GM12878 (cell line): ENCODE results near the gene TIMM8A. TPM values are rescaled to one million over a fixed set of nuclear protein-coding genes. Genes with fewer than 3 reads are reported as not detected.

ENCODE experiments used
- ATAC-seq: fragments of 200-7000 bp; cut with Tn5 transposase; 3 replicates; pipeline ENCODE4 v1.9.1; 2020; ENCODE audit warnings: mild to moderate bottlenecking, moderate library complexity
- BruUV-seq: library from RNA; stranded (reverse); fragments of 400-500 nt; replicated peaks from 2 replicates; lab custom pipeline; 2021; lab: Mats Ljungman, UMichigan
- CTCF ChIA-PET: fragments of 300-600 bp; sonication (Branson Sonifier 250); formaldehyde crosslinking; extraction: SDS; loops from one replicate; lab custom pipeline; 2021; ENCODE audit warnings: inconsistent platforms; lab: Yijun Ruan, JAX
- POLR2A ChIA-PET: fragments of 350-600 bp; formaldehyde crosslinking; extraction: SDS; loops from one replicate; lab custom pipeline; 2021; ENCODE audit warnings: inconsistent platforms; lab: Charles Lee
- RAD21 ChIA-PET: fragments of 300-600 bp; sonication (Branson Sonifier 250); formaldehyde crosslinking; loops from one replicate; lab custom pipeline; 2023; ENCODE audit warnings: antibody characterized with exemption; ENCODE audit not compliant: unreplicated experiment; lab: Charles Lee
- SMC1A ChIA-PET: fragments of 300-600 bp; sonication (Branson Sonifier 250); formaldehyde crosslinking; loops from one replicate; lab custom pipeline; 2023; ENCODE audit not compliant: unreplicated experiment, uncharacterized antibody; lab: Charles Lee
- DNase-seq: peaks from one replicate; pipeline ENCODE4 v3.0.0-alpha.2; 2011; ENCODE audit warnings: low read depth, low spot score
- FAIRE-seq: peaks from 3 replicates; lab custom pipeline; 2011; peaks lifted over from hg19 to GRCh38; lab: Jason Lieb, UNC
- H2AFZ ChIP-seq: 2 replicates; pipeline ENCODE4 v1.6.0; 2011; ENCODE audit warnings: low read depth, low read length, control low read depth; ENCODE audit not compliant: control insufficient read depth
- H3K27ac ChIP-seq: 2 replicates; pipeline ENCODE4 v1.5.1; 2011; ENCODE audit warnings: control low read depth; ENCODE audit not compliant: control insufficient read depth, insufficient read depth
- H3K27me3 ChIP-seq, 2 experiments: replicated peaks in 1 of 2; 2 replicates each; pipeline versions ENCODE4 v1.6.0 to v1.6.1; 2011; ENCODE audit warnings: low read length in 1 of 2; ENCODE audit not compliant: control insufficient read depth in 2 of 2, insufficient read depth in 2 of 2
- H3K36me3 ChIP-seq, 2 experiments: 2 replicates each; pipeline ENCODE4 v1.5.1; 2011; ENCODE audit warnings: low read length in 1 of 2; ENCODE audit not compliant: control insufficient read depth in 2 of 2, insufficient read depth in 2 of 2
- H3K4me1 ChIP-seq: 2 replicates; pipeline ENCODE4 v1.6.1; 2011; ENCODE audit warnings: mild to moderate bottlenecking, low read length, moderate library complexity, mixed read lengths; ENCODE audit not compliant: control insufficient read depth, insufficient read depth
- H3K4me2 ChIP-seq: 2 replicates; pipeline ENCODE4 v1.6.0; 2011; ENCODE audit warnings: control low read depth; ENCODE audit not compliant: control insufficient read depth, insufficient read depth
- H3K4me3 ChIP-seq: fragments of 200-600 bp; sonication (generic); 2 replicates; pipeline ENCODE4 v1.5.1; 2016
- H3K79me2 ChIP-seq: 2 replicates; pipeline ENCODE4 v1.6.0; 2011; ENCODE audit warnings: low read length; ENCODE audit not compliant: control insufficient read depth, insufficient read depth
- H3K9ac ChIP-seq: 2 replicates; pipeline ENCODE4 v1.8.0; 2011; ENCODE audit warnings: low read length, control low read depth, mixed read lengths; ENCODE audit not compliant: control insufficient read depth, insufficient read depth
- H3K9me3 ChIP-seq: replicated peaks from 3 replicates; pipeline ENCODE4 v1.5.1; 2011; ENCODE audit warnings: mild to moderate bottlenecking, low read length; ENCODE audit not compliant: control insufficient read depth, insufficient read depth
- H4K20me1 ChIP-seq: 2 replicates; pipeline ENCODE4 v1.6.0; 2011; ENCODE audit not compliant: control insufficient read depth, insufficient read depth
- BCL3 ChIP-seq: IDR thresholded peaks from 2 replicates; pipeline ENCODE4 v1.6.1; 2011; ENCODE audit warnings: borderline replicate concordance, low read depth, mild to moderate bottlenecking, moderate library complexity, low read length; ENCODE audit not compliant: insufficient read depth, poor library complexity, severe bottlenecking
- CBFB ChIP-seq: IDR thresholded peaks from 2 replicates; pipeline ENCODE4 v1.6.1; 2016; ENCODE audit warnings: antibody characterized with exemption, low read depth
- CEBPB ChIP-seq, 2 experiments: fragments of 150-350 bp in 1 of 2; IDR thresholded peaks; 2 replicates each; pipeline ENCODE4 v1.6.1; 2012 to 2014; ENCODE audit warnings: low read depth in 2 of 2, low read length in 2 of 2, borderline replicate concordance in 1 of 2, inconsistent platforms in 1 of 2
- DPF2 ChIP-seq: fragments of 450-650 bp; IDR thresholded peaks from 2 replicates; pipeline ENCODE4 v1.6.1; 2017; ENCODE audit warnings: mild to moderate bottlenecking
- FOXM1 ChIP-seq: IDR thresholded peaks from 2 replicates; pipeline ENCODE4 v1.6.1; 2012; ENCODE audit warnings: low read depth, mild to moderate bottlenecking, inconsistent platforms, low read length, moderate library complexity
- KDM1A ChIP-seq: fragments of 200-600 bp; sonication (generic); IDR thresholded peaks from 2 replicates; pipeline ENCODE4 v1.6.1; 2016; ENCODE audit warnings: borderline replicate concordance
- POLR2A ChIP-seq: IDR thresholded peaks from 2 replicates; pipeline ENCODE4 v1.6.1; 2011; ENCODE audit warnings: low read depth, mild to moderate bottlenecking, low read length
- POU2F2 ChIP-seq: IDR thresholded peaks from 3 replicates; pipeline ENCODE4 v1.6.1; 2011; ENCODE audit warnings: low read depth, mild to moderate bottlenecking, low read length, borderline replicate concordance
- RELA ChIP-seq: fragments of 450-650 bp; IDR thresholded peaks from 2 replicates; pipeline ENCODE4 v1.8.0; 2014; ENCODE audit warnings: borderline replicate concordance; ENCODE audit not compliant: partially characterized antibody
- SIN3A ChIP-seq: IDR thresholded peaks from 2 replicates; pipeline ENCODE4 v1.6.1; 2012; ENCODE audit warnings: low read depth, low read length, improper control_type of control experiment
- SREBF1 ChIP-seq: IDR thresholded peaks from 2 replicates; pipeline ENCODE4 v1.6.1; 2012; ENCODE audit warnings: mild to moderate bottlenecking, low read length
- TAF1 ChIP-seq: IDR thresholded peaks from 2 replicates; pipeline ENCODE4 v1.6.1; 2011; ENCODE audit warnings: mild to moderate bottlenecking, low read depth, low read length, borderline replicate concordance
- TCF12 ChIP-seq: IDR thresholded peaks from 2 replicates; pipeline ENCODE4 v1.6.1; 2011; ENCODE audit warnings: low read depth, mild to moderate bottlenecking, low read length
- TCF3 ChIP-seq: IDR thresholded peaks from 2 replicates; pipeline ENCODE4 v1.6.1; 2012; ENCODE audit warnings: low read depth, mild to moderate bottlenecking, low read length, borderline replicate concordance; ENCODE audit not compliant: insufficient read depth
- ZNF592 ChIP-seq: fragments of 450-650 bp; IDR thresholded peaks from 2 replicates; pipeline ENCODE4 v1.6.1; 2017; ENCODE audit warnings: mild to moderate bottlenecking, moderate library complexity
- in situ Hi-C: fragments of 300-500 bp; cut with MboI; formaldehyde crosslinking; loops from 9 replicates; pipeline ENCODE4 v1.14.3; 2018; ENCODE audit warnings: mixed read lengths
- intact Hi-C: fragments of 100-400 bp; cut with micrococcal nuclease; formaldehyde crosslinking; loops from one replicate; pipeline ENCODE4 v1.14.2; 2022; ENCODE audit not compliant: unreplicated experiment
- polyA plus RNA-seq, 11 experiments: library from polyadenylated mRNA; depleted of rRNA in 4 of 11; unstranded in 6 of 11; stranded (reverse) in 5 of 11; fragments of >200 nt; fragmentation: Nextera tagmentation in 4 of 11; fragmentation: Illumina TruSeq in 1 of 11; extraction: Ambion mirVana in 4 of 11; extraction: Trizol in 1 of 11; gene quantifications; 1 replicate in 1 of 11; 2 replicates in 10 of 11; pipeline versions ENCODE4 v1.2.1 to v1.2.3, GENCODE V29; 2011 to 2016; ENCODE audit warnings: inconsistent platforms in 2 of 11, missing spikeins in 2 of 11, low read depth in 1 of 11
- total RNA-seq, 4 experiments: library from RNA; depleted of rRNA in 3 of 4; stranded (reverse); fragments of >200 nt in 3 of 4; fragmentation: Illumina TruSeq in 1 of 4; extraction: Trizol in 1 of 4; gene quantifications; 2 replicates each; pipeline versions ENCODE4 v1.2.1 to v1.2.3, GENCODE V29; 2013 to 2021

Gene TIMM8A
- total and polyA plus RNA-seq, 10 of the 15 experiments (the other 5 are each of a cell fraction or from before 2014, with no cell fraction given): 6.7 to 92.7 (median 26.5) TPM

GRCh38 chrX:101365301-101365795 lies 16.8 kb upstream of the TIMM8A start (continued):
- TF ChIP-seq BCL3 (no peak), POU2F2 (no peak), CBFB (no peak), POLR2A (no peak), DPF2 (no peak), TAF1 (no peak), ZNF592 (no peak)

GRCh38 chrX:101362757-101363156 lies 14.2 kb upstream of the TIMM8A start:
- no TSS peak for BruUV-seq
- FAIRE-seq: no peak

More at GRCh38 chrX:101362757-101363156, 14.2 kb upstream of the TIMM8A start:
- no peaks in the 10 kb centered on the region for H3K4me1 ChIP-seq
- no peak overlapping the region for H2AFZ ChIP-seq
- ChIA-PET CTCF (no interaction called here), SMC1A (no interaction called here)
- DNase-seq (no peak), ATAC-seq (no peak)
- H3K36me3 ChIP-seq: peaks cover 8 to 15% of the 10 kb centered on the region in 2 experiments
- intact Hi-C loops: no loop called here
- no peak overlapping the region for H3K9ac ChIP-seq
- H3K27ac ChIP-seq: no peak overlapping the region
- H3K9me3 ChIP-seq: no peaks in the 10 kb centered on the region
- in situ Hi-C loops: no loop called here
- H4K20me1 ChIP-seq: no peaks in the 10 kb centered on the region
- H3K4me2 ChIP-seq: no peak overlapping the region
- no peak for TF ChIP-seq SIN3A
- TF ChIP-seq RELA: no peak
- no peak for TF ChIP-seq CEBPB (IDR thresholded peaks at IDR 0.05; ENCODE audit: borderline replicate concordance in 1 of 2, low read depth in 2 of 2, low read length in 2 of 2)
- TF ChIP-seq TCF3: no peak
- no peak for TF ChIP-seq KDM1A
- no peak for TF ChIP-seq TCF12
- no peak for TF ChIP-seq SREBF1
- no peak for TF ChIP-seq FOXM1
- no peak for TF ChIP-seq POU2F2
- TF ChIP-seq, all 136 proteins: peak for 0
- ChIA-PET POLR2A (no interaction called here), RAD21 (no interaction called here)
- Histone ChIP-seq H3K79me2 (no peaks in the 10 kb centered on the region), H3K27me3 (no peaks in the 10 kb centered on the region), H3K4me3 (no peak overlapping the region)
